Activated naive CD4-positive, alpha-beta T cell (primary cell): ENCODE measurements around the gene UNK.

ENCODE experiments used
- DNase-seq, 4 experiments: peaks; one replicate each; lab custom pipeline; 2025; lab: John Stamatoyannopoulos, UW

UNK gene

GRCh38 chr17:75874323-75875181, 89.9 kb downstream of the UNK start:
- no peak for DNase-seq
